OCI-LY3 (cell line): ENCODE results near the gene HMX1.

Experiments
- CTCF ChIP-seq: fragments of 200-600, 300-600 bp; sonication (generic); IDR thresholded peaks from 2 replicates; pipeline ENCODE4 v1.5.1; 2014; ENCODE audit warnings: antibody characterized with exemption, low read length, low read depth
- EZH2phosphoT487 ChIP-seq: fragments of 200-600 bp; shearing (Covaris generic); IDR thresholded peaks from 2 replicates; pipeline ENCODE4 v1.6.1; 2018; ENCODE audit warnings: antibody characterized with exemption, mixed run types, low read depth

DNA sequence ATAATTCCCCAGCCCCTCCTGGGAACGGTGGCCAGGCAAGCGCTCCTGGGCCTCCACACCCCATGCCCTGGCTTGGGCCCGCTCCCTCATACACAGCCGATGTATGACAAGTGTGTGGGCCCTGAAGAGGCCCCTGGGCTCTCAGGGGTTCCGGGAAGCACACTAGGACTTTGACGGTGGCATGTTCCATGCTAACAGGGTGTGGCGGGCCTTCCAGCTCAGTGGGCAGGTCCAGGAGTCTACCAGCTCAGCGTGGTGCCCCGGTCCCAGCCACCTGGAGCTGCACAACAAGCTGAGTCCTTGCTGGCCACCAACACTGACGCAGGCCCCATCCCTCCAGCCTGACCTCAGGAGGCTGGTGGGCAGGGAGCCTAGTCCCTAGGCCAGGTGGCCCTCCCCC, 24.4 kb upstream of the HMX1 start:
- TF ChIP-seq CTCF: no peak
- no peak for TF ChIP-seq EZH2phosphoT487
